OCI-LY1 (cell line): Measurements from ENCODE around the gene ANO3.
"Not testable (repeated sequence)": the region's sequence is repeated elsewhere in the genome, so short reads cannot be mapped to it uniquely, and the experiment has no call there.

Experiments used
- EZH2 ChIP-seq: fragments of 200-600 bp; sonication (generic), shearing (Covaris generic); IDR thresholded peaks from 2 replicates; pipeline ENCODE4 v1.8.0; 2017; ENCODE audit warnings: borderline replicate concordance, mixed run types, mild to moderate bottlenecking, antibody characterized with exemption, low read length, moderate library complexity, mixed read lengths
- TF ChIP-seq, protein P1 (sequence below): fragments of 200-600 bp; sonication (generic), shearing (Covaris generic); IDR thresholded peaks from 2 replicates; pipeline ENCODE4 v1.5.1; 2017; ENCODE audit warnings: mild to moderate bottlenecking, antibody characterized with exemption, low read length, moderate library complexity, mixed read lengths

DNA sequence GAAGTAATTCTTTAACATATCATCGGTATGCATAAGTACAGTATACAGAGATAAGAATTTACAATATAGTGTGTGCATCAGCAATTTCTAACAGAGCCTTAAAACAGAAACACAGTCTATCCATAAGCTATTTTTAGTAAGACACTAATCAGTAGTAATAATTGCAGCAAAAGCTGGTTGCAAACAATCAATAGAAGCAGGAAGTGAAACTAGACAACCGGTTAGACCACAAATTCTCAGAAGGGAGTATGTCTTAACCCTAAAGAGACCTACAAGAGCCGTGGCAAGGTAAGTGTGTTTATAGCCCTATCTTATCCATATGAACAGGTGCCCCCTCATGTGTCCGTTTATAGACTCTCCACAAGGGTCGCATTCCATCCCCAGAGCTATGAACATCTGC, 15.6 kb upstream of the ANO3 start:
- TF ChIP-seq, protein P1, sequence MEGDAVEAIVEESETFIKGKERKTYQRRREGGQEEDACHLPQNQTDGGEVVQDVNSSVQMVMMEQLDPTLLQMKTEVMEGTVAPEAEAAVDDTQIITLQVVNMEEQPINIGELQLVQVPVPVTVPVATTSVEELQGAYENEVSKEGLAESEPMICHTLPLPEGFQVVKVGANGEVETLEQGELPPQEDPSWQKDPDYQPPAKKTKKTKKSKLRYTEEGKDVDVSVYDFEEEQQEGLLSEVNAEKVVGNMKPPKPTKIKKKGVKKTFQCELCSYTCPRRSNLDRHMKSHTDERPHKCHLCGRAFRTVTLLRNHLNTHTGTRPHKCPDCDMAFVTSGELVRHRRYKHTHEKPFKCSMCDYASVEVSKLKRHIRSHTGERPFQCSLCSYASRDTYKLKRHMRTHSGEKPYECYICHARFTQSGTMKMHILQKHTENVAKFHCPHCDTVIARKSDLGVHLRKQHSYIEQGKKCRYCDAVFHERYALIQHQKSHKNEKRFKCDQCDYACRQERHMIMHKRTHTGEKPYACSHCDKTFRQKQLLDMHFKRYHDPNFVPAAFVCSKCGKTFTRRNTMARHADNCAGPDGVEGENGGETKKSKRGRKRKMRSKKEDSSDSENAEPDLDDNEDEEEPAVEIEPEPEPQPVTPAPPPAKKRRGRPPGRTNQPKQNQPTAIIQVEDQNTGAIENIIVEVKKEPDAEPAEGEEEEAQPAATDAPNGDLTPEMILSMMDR: not testable (repeated sequence)
- TF ChIP-seq EZH2: not testable (repeated sequence)
